ENCODE data around the gene CASD1.

DNA sequence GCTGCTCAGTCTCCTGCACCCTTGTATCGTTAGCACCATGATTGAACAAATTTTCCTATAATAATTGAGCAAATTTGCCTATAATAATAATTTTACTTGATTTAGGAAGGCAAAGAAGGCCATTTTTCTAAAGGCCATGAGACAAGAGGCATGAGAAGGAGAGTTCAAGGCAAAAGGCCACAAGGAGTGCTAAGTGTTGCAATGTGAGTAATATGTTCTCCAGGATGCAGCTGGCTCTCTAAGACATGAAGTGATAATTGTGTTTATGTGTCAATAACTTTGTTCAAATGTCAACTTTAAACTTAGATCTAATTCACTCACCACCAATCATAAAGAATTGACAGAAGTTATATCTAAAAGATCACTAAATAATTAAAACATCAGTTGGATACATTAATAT lies 92.6 kb downstream of the CASD1 start:
- TF ChIP-seq, protein P1, sequence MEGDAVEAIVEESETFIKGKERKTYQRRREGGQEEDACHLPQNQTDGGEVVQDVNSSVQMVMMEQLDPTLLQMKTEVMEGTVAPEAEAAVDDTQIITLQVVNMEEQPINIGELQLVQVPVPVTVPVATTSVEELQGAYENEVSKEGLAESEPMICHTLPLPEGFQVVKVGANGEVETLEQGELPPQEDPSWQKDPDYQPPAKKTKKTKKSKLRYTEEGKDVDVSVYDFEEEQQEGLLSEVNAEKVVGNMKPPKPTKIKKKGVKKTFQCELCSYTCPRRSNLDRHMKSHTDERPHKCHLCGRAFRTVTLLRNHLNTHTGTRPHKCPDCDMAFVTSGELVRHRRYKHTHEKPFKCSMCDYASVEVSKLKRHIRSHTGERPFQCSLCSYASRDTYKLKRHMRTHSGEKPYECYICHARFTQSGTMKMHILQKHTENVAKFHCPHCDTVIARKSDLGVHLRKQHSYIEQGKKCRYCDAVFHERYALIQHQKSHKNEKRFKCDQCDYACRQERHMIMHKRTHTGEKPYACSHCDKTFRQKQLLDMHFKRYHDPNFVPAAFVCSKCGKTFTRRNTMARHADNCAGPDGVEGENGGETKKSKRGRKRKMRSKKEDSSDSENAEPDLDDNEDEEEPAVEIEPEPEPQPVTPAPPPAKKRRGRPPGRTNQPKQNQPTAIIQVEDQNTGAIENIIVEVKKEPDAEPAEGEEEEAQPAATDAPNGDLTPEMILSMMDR (IDR thresholded peaks at IDR 0.05) = no peak
- TF ChIP-seq EZH2 (IDR thresholded peaks at IDR 0.05) (no peak), EZH2phosphoT487 (IDR thresholded peaks at IDR 0.05) (no peak)
